Vagina (tissue), 2 donors: ENCODE data around the gene YTHDC1. TPM values are rescaled to one million over a fixed set of nuclear protein-coding genes. Genes with fewer than 3 reads are reported as not detected.
"Not testable (repeated sequence)": the region's sequence is repeated elsewhere in the genome, so short reads cannot be mapped to it uniquely, and the experiment has no call there.

Source experiments
- DNase-seq, 2 donors: peaks; one replicate each; pipeline ENCODE4 v3.0.0-alpha.2; 2017; ENCODE audit errors: extremely low spot score in 2 of 2
- H3K27ac ChIP-seq: fragments of 200-600 bp; sonication (generic); one replicate; pipeline ENCODE4 v1.5.1; 2019
- H3K27me3 ChIP-seq: fragments of 200-600 bp; sonication (generic); one replicate; pipeline ENCODE4 v1.5.1; 2019
- H3K36me3 ChIP-seq, 2 donors: fragments of 200-600 bp; sonication (generic); one replicate each; pipeline ENCODE4 v1.5.1; 2017 to 2019
- H3K4me1 ChIP-seq: fragments of 200-600 bp; sonication (generic); one replicate; pipeline ENCODE4 v1.5.1; 2019
- H3K4me3 ChIP-seq, 2 donors: fragments of 200-600 bp; sonication (generic); 1 replicate in 1 of 2; 2 replicates in 1 of 2; pipeline ENCODE4 v1.5.1; 2016 to 2019
- H3K9me3 ChIP-seq: fragments of 200-600 bp; sonication (generic); one replicate; pipeline ENCODE4 v1.5.1; 2019
- POLR2A ChIP-seq, 2 donors: fragments of 450-650 bp; IDR thresholded peaks; one replicate each; pipeline ENCODE4 v1.6.1; 2017; ENCODE audit warnings: antibody characterized with exemption in 2 of 2, mild to moderate bottlenecking in 2 of 2, moderate library complexity in 2 of 2
- POLR2AphosphoS5 ChIP-seq, 2 donors: sonication (generic); formaldehyde crosslinking; IDR thresholded peaks; one replicate each; pipeline ENCODE4 v1.9.0; 2017; ENCODE audit warnings: antibody characterized with exemption in 2 of 2, mild to moderate bottlenecking in 2 of 2, low read depth in 1 of 2; ENCODE audit not compliant: insufficient read depth in 1 of 2
- intact Hi-C: fragments of 100-400 bp; cut with DNase I; formaldehyde crosslinking; loops from one replicate; pipeline ENCODE4 v1.15.1; 2023
- total RNA-seq: library from RNA; depleted of rRNA; stranded (reverse); fragments of >200 nt; gene quantifications from one replicate; pipeline ENCODE4 v1.2.3, GENCODE V29; 2016
- TF ChIP-seq, protein P1 (sequence below), 3 experiments: fragments of 450-650 bp in 2 of 3; fragments of 200-600 bp in 1 of 3; sonication (generic) in 1 of 3; IDR thresholded peaks; one replicate each; pipeline ENCODE4 v1.5.1; 2017 to 2019; ENCODE audit warnings: antibody characterized with exemption in 3 of 3, mild to moderate bottlenecking in 2 of 3, moderate library complexity in 2 of 3

Gene YTHDC1
- total RNA-seq, 1 donor from 2014 or later, result 61.4 TPM

DNA sequence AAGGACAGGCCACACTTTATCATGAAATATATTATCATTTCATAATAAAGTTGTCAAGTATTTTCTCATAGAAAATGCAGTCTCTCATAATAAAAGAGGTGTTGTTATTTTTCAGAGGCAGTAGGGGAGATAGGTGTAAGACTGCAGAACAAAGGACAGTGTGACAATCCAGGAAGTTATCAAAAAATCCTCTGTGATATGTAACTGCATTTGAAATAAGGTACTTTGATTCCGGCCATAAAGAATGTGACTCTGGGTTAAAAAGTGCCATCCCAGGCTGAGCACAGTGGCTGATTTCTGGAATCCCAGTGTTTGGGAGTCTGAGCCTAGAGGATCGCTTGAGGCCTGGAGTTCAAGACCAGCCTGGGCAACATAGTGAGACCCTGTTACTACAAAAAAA lies 66.8 kb downstream of the YTHDC1 start:
- Histone ChIP-seq H3K9me3 (no peaks in the 10 kb centered on the region), H3K36me3 (no peaks in the 10 kb centered on the region), H3K4me1 (no peaks in the 10 kb centered on the region), H3K27ac (no peak overlapping the region), H3K4me3 (no peak overlapping the region), H3K27me3 (no peaks in the 10 kb centered on the region)
- intact Hi-C loops, result no loop called here
- DNase-seq, result no peak
- TF ChIP-seq, protein P1, sequence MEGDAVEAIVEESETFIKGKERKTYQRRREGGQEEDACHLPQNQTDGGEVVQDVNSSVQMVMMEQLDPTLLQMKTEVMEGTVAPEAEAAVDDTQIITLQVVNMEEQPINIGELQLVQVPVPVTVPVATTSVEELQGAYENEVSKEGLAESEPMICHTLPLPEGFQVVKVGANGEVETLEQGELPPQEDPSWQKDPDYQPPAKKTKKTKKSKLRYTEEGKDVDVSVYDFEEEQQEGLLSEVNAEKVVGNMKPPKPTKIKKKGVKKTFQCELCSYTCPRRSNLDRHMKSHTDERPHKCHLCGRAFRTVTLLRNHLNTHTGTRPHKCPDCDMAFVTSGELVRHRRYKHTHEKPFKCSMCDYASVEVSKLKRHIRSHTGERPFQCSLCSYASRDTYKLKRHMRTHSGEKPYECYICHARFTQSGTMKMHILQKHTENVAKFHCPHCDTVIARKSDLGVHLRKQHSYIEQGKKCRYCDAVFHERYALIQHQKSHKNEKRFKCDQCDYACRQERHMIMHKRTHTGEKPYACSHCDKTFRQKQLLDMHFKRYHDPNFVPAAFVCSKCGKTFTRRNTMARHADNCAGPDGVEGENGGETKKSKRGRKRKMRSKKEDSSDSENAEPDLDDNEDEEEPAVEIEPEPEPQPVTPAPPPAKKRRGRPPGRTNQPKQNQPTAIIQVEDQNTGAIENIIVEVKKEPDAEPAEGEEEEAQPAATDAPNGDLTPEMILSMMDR (IDR thresholded peaks at IDR 0.05), result no peak
- no peak for TF ChIP-seq POLR2A (IDR thresholded peaks at IDR 0.05)
- TF ChIP-seq POLR2AphosphoS5 (IDR thresholded peaks at IDR 0.05; ENCODE audit: insufficient read depth in 1 of 2, low read depth in 1 of 2), result no peak

DNA sequence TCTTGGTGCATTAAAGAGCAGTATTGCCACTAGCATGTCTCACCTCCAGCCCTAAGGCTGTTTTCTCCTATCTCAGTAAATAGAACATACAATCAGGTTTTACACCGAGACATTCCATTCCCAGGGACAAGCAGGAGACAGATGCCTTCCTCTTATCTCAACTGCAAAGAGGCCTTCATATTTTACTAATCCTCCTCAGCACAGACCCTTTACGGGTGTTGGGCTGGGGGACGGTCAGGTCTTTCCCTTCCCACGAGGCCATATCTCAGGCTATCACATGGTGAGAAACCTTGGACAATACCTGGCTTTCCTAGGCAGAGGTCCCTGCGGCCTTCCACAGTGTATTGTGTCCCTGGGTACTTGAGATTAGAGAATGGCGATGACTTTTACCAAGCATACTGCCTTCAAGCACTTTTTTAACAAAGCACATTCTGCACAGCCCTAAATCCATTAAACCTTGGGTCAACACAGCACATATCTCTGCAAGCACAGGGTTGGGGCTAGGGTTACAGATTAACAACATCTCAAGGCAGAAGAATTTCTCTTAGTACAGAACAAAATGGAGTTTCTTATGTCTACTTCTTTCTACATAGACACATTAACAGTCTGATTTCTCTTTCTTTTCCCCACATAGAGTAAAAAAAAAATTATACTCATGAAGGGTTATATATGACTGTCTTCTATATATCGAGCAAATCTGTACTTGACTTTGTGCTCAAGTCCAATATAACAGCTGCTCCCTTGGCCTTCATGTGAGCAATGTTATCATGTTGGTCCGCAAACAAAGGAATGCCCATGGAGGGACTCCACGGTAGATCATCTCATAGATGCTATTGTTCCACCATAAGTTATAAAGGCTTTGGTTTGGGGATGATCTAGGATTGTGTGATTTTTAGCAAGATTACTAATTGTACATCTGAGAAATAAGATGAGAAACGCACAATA lies 67.8 kb downstream of the YTHDC1 start:
- DNase-seq, H3K4me3 ChIP-seq, H3K27me3 ChIP-seq, H3K4me1 ChIP-seq, H3K9me3 ChIP-seq, H3K27ac ChIP-seq, H3K36me3 ChIP-seq, intact Hi-C loops: not testable (repeated sequence)

DNA sequence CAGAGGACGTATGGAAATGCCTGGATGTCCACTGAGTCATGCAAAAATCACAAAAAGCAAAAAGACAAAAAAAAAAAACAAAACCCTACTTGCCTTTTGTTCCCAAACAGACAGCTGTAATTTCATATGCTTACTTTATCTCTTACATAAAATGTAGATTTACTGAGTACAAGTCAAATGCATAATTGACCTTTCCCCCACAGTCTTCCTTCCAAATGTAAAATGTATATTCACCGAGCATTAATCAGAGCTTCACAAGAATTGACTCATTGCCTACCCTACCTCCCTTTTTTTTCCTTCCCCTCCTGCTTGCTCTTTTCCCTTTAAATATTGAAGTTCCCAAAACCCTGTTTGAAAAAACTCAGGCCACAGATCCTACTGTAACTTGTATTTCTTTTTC lies 71.9 kb downstream of the YTHDC1 start:
- no peak overlapping the region for H3K27ac ChIP-seq
- TF ChIP-seq, protein P1 (IDR thresholded peaks at IDR 0.05), result no peak
- no peak for TF ChIP-seq POLR2AphosphoS5 (IDR thresholded peaks at IDR 0.05; ENCODE audit: insufficient read depth in 1 of 2, low read depth in 1 of 2)
- TF ChIP-seq POLR2A (IDR thresholded peaks at IDR 0.05), result no peak
- no peaks in the 10 kb centered on the region for H3K36me3 ChIP-seq
- intact Hi-C loops, result no loop called here
- DNase-seq, result no peak
- H3K4me1 ChIP-seq, result no peaks in the 10 kb centered on the region
- no peaks in the 10 kb centered on the region for H3K27me3 ChIP-seq
- H3K9me3 ChIP-seq, result no peaks in the 10 kb centered on the region
- no peak overlapping the region for H3K4me3 ChIP-seq

DNA sequence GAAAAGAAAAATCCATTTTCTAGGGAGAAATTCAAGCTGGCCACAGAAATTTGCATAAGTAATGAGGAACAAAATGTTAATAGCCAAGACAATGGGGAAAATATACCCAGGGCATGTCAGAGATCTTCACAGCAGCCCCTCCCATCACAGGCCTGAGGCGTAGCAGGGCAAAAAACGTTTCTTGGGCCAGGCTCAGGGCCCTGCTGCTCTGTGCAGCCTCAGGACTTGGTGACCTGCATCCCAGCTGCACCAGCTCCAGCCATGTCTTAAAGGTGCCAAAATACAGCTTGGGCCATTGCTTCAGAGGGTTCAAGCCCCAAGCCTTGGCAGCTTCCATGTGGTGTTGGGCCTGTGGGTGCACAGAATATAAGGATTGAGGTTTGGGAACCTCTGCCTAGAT lies 72.3 kb downstream of the YTHDC1 start:
- intact Hi-C loops, result no loop called here
- H3K27ac ChIP-seq, result no peak overlapping the region

DNA sequence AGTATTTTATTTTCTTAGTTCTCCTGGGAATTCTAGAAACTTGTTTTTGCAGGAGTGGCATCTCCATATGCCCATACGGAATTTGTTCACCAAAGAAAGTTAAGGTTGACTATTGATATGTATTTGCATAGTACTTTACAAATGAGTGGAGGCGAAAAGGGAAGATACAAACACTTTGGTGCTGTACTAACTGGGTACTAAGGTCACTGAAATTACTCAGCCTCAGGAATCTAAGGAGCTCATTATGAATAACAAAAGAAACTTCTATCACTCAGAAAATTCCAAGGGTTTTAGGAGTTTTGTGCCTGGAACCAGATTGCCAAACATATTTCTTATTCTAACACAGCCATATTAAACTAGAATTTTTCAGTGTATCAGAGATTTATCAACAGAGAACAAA lies 77.0 kb downstream of the YTHDC1 start:
- DNase-seq, result no peak
- no peak overlapping the region for H3K27ac ChIP-seq
- TF ChIP-seq, protein P1 (IDR thresholded peaks at IDR 0.05), result no peak
- TF ChIP-seq POLR2A (IDR thresholded peaks at IDR 0.05) (no peak), POLR2AphosphoS5 (IDR thresholded peaks at IDR 0.05; ENCODE audit: insufficient read depth in 1 of 2, low read depth in 1 of 2) (no peak)
- H3K27me3 ChIP-seq, result no peaks in the 10 kb centered on the region
- intact Hi-C loops, result loop anchor here (5.0 kb wide), 1 partner anchor 104 kb away; no protein-coding TSS in a partner anchor
- no peaks in the 10 kb centered on the region for H3K4me1 ChIP-seq
- H3K9me3 ChIP-seq, result no peaks in the 10 kb centered on the region
- no peaks in the 10 kb centered on the region for H3K36me3 ChIP-seq
- H3K4me3 ChIP-seq, result no peak overlapping the region

More for the DNA sequence above, 72.3 kb downstream of the YTHDC1 start:
- no peak overlapping the region for H3K4me3 ChIP-seq
- no peak for DNase-seq
- H3K36me3 ChIP-seq, result no peaks in the 10 kb centered on the region
- no peaks in the 10 kb centered on the region for H3K4me1 ChIP-seq
- H3K27me3 ChIP-seq, result no peaks in the 10 kb centered on the region
- TF ChIP-seq POLR2A (IDR thresholded peaks at IDR 0.05) (no peak), POLR2AphosphoS5 (IDR thresholded peaks at IDR 0.05; ENCODE audit: insufficient read depth in 1 of 2, low read depth in 1 of 2) (no peak)
- TF ChIP-seq, protein P1 (IDR thresholded peaks at IDR 0.05), result no peak
- no peaks in the 10 kb centered on the region for H3K9me3 ChIP-seq
